HL-60 (cell line): ENCODE measurements around the gene CLDN7.

ENCODE experiments used
- GABPA ChIP-seq: IDR thresholded peaks from 2 replicates; pipeline ENCODE4 v1.6.1; 2012; ENCODE audit warnings: low read depth
- POLR2AphosphoS5 ChIP-seq: IDR thresholded peaks from 2 replicates; pipeline ENCODE4 v1.6.1; 2012; ENCODE audit warnings: low read depth
- SPI1 ChIP-seq: IDR thresholded peaks from 2 replicates; pipeline ENCODE4 v1.6.1; 2012; ENCODE audit warnings: low read depth, mild to moderate bottlenecking, borderline replicate concordance
- TF ChIP-seq, protein P1 (sequence below): IDR thresholded peaks from one replicate; pipeline ENCODE4 v1.5.1; 2011; ENCODE audit warnings: low read length, control low read depth, inconsistent platforms; ENCODE audit not compliant: insufficient read depth
- TF ChIP-seq, protein P2 (sequence below): IDR thresholded peaks from 2 replicates; pipeline ENCODE4 v1.6.1; 2012; ENCODE audit warnings: low read depth; ENCODE audit not compliant: insufficient replicate concordance

DNA sequence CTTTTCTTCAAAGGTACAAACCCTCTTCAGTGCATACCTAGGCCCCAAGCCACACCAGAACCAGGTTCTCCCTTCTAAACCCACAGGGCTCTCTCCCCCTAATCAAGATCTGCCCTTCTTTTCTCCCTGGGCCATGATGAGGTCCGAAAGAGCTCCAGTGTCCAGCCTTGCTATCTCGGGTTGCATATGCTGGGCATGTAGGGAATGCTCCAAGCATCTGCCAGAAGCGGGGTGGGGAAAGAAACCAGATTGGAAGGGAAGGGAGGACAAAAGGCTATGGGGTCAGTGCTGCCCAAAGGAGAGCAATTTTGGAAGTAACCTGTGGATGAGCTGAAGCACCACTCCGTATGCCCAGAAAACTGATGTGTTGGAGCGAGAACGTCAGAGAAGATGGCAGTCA lies 13.1 kb downstream of the CLDN7 start:
- TF ChIP-seq, protein P1, sequence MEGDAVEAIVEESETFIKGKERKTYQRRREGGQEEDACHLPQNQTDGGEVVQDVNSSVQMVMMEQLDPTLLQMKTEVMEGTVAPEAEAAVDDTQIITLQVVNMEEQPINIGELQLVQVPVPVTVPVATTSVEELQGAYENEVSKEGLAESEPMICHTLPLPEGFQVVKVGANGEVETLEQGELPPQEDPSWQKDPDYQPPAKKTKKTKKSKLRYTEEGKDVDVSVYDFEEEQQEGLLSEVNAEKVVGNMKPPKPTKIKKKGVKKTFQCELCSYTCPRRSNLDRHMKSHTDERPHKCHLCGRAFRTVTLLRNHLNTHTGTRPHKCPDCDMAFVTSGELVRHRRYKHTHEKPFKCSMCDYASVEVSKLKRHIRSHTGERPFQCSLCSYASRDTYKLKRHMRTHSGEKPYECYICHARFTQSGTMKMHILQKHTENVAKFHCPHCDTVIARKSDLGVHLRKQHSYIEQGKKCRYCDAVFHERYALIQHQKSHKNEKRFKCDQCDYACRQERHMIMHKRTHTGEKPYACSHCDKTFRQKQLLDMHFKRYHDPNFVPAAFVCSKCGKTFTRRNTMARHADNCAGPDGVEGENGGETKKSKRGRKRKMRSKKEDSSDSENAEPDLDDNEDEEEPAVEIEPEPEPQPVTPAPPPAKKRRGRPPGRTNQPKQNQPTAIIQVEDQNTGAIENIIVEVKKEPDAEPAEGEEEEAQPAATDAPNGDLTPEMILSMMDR = no peak
- TF ChIP-seq, protein P2, sequence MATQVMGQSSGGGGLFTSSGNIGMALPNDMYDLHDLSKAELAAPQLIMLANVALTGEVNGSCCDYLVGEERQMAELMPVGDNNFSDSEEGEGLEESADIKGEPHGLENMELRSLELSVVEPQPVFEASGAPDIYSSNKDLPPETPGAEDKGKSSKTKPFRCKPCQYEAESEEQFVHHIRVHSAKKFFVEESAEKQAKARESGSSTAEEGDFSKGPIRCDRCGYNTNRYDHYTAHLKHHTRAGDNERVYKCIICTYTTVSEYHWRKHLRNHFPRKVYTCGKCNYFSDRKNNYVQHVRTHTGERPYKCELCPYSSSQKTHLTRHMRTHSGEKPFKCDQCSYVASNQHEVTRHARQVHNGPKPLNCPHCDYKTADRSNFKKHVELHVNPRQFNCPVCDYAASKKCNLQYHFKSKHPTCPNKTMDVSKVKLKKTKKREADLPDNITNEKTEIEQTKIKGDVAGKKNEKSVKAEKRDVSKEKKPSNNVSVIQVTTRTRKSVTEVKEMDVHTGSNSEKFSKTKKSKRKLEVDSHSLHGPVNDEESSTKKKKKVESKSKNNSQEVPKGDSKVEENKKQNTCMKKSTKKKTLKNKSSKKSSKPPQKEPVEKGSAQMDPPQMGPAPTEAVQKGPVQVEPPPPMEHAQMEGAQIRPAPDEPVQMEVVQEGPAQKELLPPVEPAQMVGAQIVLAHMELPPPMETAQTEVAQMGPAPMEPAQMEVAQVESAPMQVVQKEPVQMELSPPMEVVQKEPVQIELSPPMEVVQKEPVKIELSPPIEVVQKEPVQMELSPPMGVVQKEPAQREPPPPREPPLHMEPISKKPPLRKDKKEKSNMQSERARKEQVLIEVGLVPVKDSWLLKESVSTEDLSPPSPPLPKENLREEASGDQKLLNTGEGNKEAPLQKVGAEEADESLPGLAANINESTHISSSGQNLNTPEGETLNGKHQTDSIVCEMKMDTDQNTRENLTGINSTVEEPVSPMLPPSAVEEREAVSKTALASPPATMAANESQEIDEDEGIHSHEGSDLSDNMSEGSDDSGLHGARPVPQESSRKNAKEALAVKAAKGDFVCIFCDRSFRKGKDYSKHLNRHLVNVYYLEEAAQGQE = no peak
- TF ChIP-seq GABPA = no peak
- TF ChIP-seq POLR2AphosphoS5 = no peak
- TF ChIP-seq SPI1 = no peak
